GM08714 (cell line): ENCODE measurements around the gene CLDN6.
A peak's percentile ranks its signal among the peaks of the same experiment; 100 is the strongest.

Source experiments
- H3K4me3 ChIP-seq: fragments of 200-500 bp; sonication (Bioruptor generic); 2 replicates; pipeline ENCODE4 v1.5.1; 2014; ENCODE audit warnings: mild to moderate bottlenecking, low read length, inconsistent platforms
- ZNF274 ChIP-seq: IDR thresholded peaks from 2 replicates; pipeline ENCODE4 v1.6.1; 2012; ENCODE audit warnings: mild to moderate bottlenecking, low read depth, low read length

CLDN6 gene

GRCh38 chr16:3045758-3046640 is 28.0 kb upstream of the CLDN6 start, which contains the start of gene MMP25:
TSS of gene MMP25 (plus strand) at chr16:3046561. CDS start at chr16:3046918, 357 bp downstream.
- peak within 1 kb of the TSS; percentile 56; the same call in 1 of the 2 replicates for H3K4me3 ChIP-seq
- no peak for TF ChIP-seq ZNF274

DNA sequence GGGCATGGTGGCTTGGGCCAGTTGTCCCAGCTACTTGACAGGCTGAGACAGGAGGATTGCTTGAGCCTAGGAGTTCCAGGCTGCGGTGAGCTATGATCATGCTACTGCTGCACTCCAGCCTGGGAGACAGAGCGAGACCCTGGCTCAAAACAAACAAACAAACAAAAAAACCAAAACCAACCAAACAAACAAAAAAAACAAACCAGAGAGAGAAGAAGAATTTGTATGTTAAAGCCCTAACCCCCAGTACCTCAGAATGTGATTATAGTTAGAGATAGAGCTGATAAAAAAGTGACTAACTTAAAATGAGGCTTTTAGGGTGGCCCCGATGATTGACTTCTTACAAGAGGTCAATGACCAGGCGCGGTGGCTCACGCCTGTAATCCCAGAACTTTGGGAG is 26.7 kb upstream of the CLDN6 start:
- TF ChIP-seq ZNF274: no peak
- H3K4me3 ChIP-seq: no peak overlapping the region

DNA sequence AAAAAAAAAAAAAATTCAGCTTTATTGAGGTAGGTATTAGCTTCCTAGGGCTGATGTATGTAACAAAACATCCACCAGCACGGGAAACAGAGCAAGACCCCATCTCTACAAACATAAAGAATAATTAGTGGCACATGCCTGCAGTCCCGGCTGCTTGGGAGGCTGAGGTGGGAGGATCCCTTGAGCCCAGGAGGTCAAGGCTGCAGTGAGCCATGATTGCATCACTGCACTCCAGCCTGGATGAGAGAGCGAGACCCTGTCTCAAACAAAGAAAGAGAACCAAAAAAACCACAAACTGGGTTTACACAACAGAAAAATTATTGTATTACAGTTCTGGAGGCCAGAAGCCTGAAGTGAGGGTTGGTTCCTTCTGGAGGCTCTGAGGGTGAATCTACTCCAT is 24.4 kb upstream of the CLDN6 start:
- TF ChIP-seq ZNF274: no peak
- H3K4me3 ChIP-seq: no peak overlapping the region

DNA sequence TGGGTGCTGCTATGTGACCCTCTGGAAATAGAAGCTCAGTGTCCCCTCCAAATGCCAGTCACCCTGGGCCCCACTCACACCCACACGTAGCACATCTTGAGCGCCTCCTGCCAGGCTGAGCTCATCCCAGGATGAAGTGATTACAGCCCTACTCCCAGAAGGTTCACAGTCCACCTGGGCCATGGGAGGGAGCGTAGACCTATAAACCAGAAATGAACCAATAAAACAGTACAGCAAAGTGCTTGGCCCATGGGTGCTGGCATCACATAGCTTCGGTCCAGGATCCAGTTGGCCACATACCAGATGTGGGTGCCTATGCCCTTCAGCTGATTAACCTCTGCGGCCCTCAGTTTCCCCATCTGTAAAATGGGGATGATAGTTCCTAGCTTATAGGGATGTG is 20.9 kb upstream of the CLDN6 start:
- H3K4me3 ChIP-seq: no peak overlapping the region
- no peak for TF ChIP-seq ZNF274

DNA sequence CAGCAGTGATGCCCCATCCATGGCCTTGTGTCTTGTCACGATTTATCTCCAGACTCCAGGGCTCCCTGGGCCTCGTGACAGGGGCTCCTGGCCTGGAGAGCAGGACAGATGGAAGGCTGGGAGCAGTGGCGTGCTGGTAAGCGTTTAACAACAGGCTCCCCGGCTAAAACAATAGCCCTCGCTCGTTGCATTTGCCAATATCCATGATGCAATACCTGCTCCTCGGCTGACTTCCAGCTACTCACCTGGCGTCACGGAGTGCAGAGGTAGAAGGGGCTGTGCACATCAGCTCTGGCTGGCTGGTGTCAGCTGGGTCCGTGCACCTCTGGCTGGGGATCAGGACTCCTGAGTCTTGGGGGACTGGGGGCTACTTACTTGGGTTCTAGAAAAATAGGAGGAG is 20.3 kb upstream of the CLDN6 start:
- H3K4me3 ChIP-seq: no peak overlapping the region

DNA sequence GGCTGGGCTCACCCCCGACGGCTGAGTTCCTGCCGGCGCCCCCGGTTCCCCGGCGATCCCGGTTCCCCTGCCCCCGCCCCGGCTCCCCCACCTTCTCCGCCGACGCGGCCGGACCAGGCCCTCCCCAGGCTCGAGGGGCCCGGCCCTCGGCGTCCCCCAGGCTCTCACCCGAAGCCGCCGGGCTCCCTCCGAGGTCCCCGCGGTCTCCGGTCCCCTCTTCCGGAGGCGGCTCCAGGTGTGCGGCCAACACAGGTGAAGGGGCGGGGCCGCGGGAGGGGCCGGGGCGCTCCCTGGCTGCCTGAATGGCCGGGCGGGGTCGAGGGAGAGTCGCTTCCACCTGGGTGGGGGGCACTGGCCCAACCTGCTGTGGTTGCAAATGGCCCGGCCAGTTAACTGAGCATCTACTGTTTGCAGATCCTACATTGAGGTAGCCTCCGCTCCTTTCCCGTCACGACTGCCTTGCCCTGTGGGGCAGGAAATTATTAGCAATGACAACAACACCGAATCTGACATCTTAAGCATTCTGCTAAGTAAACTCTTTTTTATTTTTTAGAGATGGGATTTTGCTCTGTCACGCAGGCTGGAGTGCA is 18.8 kb upstream of the CLDN6 start, which contains the start of gene BICDL2:
TSS of gene BICDL2 (minus strand) at position 219 of the 590 bp plus-strand sequence. CDS start 1,448 bp downstream, outside the sequence.
- no peak within 1 kb of the TSS for H3K4me3 ChIP-seq
- no peak for TF ChIP-seq ZNF274

More for the DNA sequence above, 20.3 kb upstream of the CLDN6 start:
- TF ChIP-seq ZNF274: no peak

- no peak for TF ChIP-seq ZNF274
- H3K4me3 ChIP-seq: no peak overlapping the region
Observed at GRCh38 chr16:3035972-3036725, 18.2 kb upstream of the CLDN6 start.

DNA sequence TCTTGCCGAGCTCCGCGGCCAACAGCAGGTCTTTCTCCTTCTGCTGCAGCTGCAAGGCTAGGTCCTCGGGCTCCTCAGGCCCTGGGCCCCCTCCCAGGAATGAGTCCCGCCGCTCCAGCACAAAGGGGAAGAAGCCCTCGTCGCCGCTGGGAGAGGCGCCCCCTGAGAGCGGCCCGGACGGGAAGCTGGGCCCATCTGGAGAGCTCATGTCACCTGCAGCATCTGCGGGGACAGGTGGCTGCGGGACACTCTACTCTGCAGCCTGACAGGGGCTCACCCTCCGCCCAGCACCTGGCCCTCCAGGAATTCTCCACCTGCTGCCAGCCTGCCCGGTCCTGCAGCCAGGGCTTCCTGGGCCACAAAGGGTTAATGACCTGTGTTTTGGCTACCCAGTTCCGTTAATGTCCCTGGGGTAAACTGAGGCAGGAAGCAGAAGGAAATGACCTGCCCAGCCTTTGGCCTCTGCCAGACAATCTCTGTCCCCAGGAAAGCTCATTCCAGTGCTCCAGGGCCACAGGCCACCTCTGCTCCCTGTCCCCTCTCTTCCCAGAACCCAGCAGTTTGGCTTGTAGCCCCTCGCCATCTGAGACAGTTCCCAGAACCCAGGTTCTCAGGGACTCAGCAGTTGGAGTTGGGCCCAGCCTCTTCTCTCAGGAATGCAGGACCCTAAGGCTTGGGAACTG is 17.4 kb upstream of the CLDN6 start:
- H3K4me3 ChIP-seq: no peak overlapping the region
- no peak for TF ChIP-seq ZNF274

- H3K4me3 ChIP-seq: no peak overlapping the region
- TF ChIP-seq ZNF274: no peak
Observed at GRCh38 chr16:3032624-3033023, 14.6 kb upstream of the CLDN6 start.

- H3K4me3 ChIP-seq: no peak overlapping the region
- no peak for TF ChIP-seq ZNF274
Observed at GRCh38 chr16:3030222-3031212, 12.5 kb upstream of the CLDN6 start.

- no peak overlapping the region for H3K4me3 ChIP-seq
- TF ChIP-seq ZNF274: no peak
Observed at GRCh38 chr16:3029491-3030221, 11.7 kb upstream of the CLDN6 start.

GRCh38 chr16:3028716-3029319 is 10.8 kb upstream of the CLDN6 start:
- H3K4me3 ChIP-seq: no peak overlapping the region
- no peak for TF ChIP-seq ZNF274
